Measurements from ENCODE around the gene NHSL2. TPM values are rescaled to one million over a fixed set of nuclear protein-coding genes. Genes with fewer than 3 reads are reported as not detected.

The NHSL2 gene
- total RNA-seq, 1 donor from 2014 or later = 0.29 TPM

DNA sequence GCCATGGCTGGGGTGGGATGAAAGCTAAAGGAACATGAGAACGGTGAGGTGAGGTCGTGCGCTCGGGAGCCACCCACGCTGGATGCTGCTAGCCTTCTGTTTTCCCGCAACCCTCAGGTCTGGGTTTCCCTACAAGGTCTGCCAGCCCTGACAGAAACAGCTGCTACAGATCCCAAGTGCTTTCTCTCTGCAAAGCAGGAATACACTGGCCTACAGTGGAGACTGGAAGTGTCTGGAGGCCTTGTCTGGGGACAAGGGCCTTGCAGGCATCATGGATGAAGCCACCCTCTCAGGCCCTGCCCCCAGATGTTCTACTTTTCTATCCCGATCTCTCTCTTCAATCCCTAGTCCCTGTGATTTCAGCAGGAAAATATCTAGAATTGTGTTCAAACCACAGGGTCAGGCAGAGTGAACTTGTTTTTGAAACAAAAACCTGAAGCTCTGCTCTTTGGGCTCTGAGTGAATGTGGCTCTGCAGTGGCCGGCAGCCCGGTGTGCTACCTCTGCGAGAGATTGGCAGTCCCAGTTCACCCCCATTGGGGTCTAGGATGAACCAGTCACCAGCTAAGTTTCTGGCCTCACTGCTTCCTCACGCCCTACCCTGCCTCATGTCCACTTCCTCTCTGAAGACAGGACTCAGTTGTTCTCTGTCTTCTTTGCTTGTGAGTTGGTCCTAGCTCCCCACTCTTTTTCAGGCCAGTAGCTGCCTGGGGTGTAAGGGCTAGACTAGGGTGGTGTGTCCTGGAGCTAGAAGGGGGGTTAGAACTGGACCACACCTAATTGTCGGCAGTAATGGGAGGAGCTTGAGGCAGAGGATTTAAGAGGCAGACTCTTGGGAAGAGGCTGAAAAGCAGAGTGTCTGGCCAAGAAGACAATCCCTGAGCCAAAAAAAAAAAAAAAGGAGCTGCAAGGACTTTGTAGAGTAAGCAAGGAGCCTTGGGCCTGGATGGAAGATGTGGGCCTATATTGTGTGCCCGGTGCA is 131.5 kb downstream of the NHSL2 start:
- no peak for DNase-seq
- Mint-ChIP-seq H3K27me3 (peaks cover 4% of the 10 kb centered on the region), H3K4me1 (no peaks in the 10 kb centered on the region), H3K36me3 (ENCODE audit: low read depth) (no peaks in the 10 kb centered on the region), H3K9me3 (no peaks in the 10 kb centered on the region), H3K27ac (no peak overlapping the region), H3K4me3 (no peak overlapping the region)
- no peak for ATAC-seq (ENCODE audit: low read depth)
- no peak for TF ChIP-seq CTCF (IDR thresholded peaks at IDR 0.05)
- intact Hi-C loops (cut with micrococcal nuclease) = no loop called here
- ChIA-PET CTCF (no interaction called here), POLR2A (no interaction called here)

DNA sequence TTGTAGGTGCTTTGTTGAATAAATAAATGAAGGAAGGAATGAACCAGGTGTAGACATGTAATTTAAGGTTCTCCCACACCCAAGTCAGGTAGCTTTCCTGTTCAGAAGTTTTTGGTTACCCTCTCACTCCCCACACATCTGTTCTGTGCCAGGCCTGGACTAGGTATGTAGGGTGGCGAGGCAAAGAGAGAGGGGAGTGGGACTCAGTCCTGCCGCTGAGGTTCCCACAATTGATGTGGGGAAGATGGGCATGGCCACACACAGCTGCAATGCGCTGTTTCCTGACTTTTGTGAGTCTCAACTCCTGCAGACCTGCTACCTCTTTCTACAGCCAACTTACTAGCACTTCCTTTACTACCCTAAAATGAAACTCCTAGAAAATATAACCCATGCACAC is 132.2 kb downstream of the NHSL2 start:
- Mint-ChIP-seq H3K27ac (no peak overlapping the region), H3K27me3 (peaks cover 4% of the 10 kb centered on the region), H3K4me1 (no peaks in the 10 kb centered on the region), H3K4me3 (no peak overlapping the region), H3K36me3 (ENCODE audit: low read depth) (no peaks in the 10 kb centered on the region), H3K9me3 (no peaks in the 10 kb centered on the region)
- TF ChIP-seq CTCF (IDR thresholded peaks at IDR 0.05) = no peak
- ChIA-PET POLR2A (no interaction called here), CTCF (no interaction called here)
- ATAC-seq (ENCODE audit: low read depth) (no peak), DNase-seq (no peak)
- intact Hi-C loops (cut with micrococcal nuclease) = no loop called here

DNA sequence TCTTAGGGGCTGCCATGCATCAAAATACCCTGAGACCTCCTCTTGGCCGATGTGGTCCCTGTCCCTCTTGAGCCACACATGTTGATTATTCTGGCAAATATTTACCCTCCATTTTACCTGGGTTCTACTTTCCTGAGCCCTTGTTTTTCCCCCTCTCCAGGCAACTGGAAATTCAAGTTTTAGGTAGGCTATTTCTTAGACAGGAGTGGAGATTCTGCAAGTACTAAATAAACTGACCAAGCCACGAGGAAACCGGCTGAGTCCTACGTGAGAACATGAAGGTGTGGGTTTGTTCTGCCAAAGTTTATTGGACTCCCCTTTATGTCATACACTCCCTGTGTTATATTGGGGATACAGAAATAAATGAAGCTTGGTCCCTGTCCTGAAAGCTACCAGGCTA is 133.0 kb downstream of the NHSL2 start:
- intact Hi-C loops (cut with micrococcal nuclease) = no loop called here
- no peak for DNase-seq
- Mint-ChIP-seq H3K27ac (no peak overlapping the region), H3K4me3 (no peak overlapping the region), H3K4me1 (no peaks in the 10 kb centered on the region), H3K27me3 (peaks cover 4% of the 10 kb centered on the region), H3K9me3 (no peaks in the 10 kb centered on the region), H3K36me3 (ENCODE audit: low read depth) (no peaks in the 10 kb centered on the region)
- no peak for TF ChIP-seq CTCF (IDR thresholded peaks at IDR 0.05)
- ChIA-PET POLR2A (no interaction called here), CTCF (no interaction called here)
- ATAC-seq (ENCODE audit: low read depth) = no peak

GRCh38 chrX:72045141-72045540 is 134.5 kb downstream of the NHSL2 start:
- intact Hi-C loops (cut with micrococcal nuclease) = no loop called here
- Mint-ChIP-seq H3K27ac (no peak overlapping the region), H3K4me1 (no peaks in the 10 kb centered on the region), H3K27me3 (peaks cover 3% of the 10 kb centered on the region), H3K36me3 (ENCODE audit: low read depth) (no peaks in the 10 kb centered on the region), H3K4me3 (no peak overlapping the region), H3K9me3 (no peaks in the 10 kb centered on the region)
- DNase-seq (no peak), ATAC-seq (ENCODE audit: low read depth) (no peak)
- POLR2A ChIA-PET = no interaction called here
- CTCF ChIA-PET = no interaction called here
- TF ChIP-seq CTCF (IDR thresholded peaks at IDR 0.05) = no peak

- H3K4me1 Mint-ChIP-seq = no peaks in the 10 kb centered on the region
- intact Hi-C loops (cut with micrococcal nuclease) = no loop called here
- CTCF ChIA-PET = interaction anchor here (1.7 kb wide), 1 partner anchor 80 kb away, joined by 4 read pairs; no protein-coding TSS in a partner anchor
- POLR2A ChIA-PET = no interaction called here
- H3K9me3 Mint-ChIP-seq = no peaks in the 10 kb centered on the region
- no peaks in the 10 kb centered on the region for H3K36me3 Mint-ChIP-seq (ENCODE audit: low read depth)
- DNase-seq (no peak), ATAC-seq (ENCODE audit: low read depth) (no peak)
- H3K27me3 Mint-ChIP-seq = peaks cover 3% of the 10 kb centered on the region
- H3K4me3 Mint-ChIP-seq = no peak overlapping the region
- no peak overlapping the region for H3K27ac Mint-ChIP-seq
- TF ChIP-seq CTCF (IDR thresholded peaks at IDR 0.05) = no peak
Measured at GRCh38 chrX:72045552-72046277, 135.1 kb downstream of the NHSL2 start.
